Measurements from ENCODE around the gene AJUBA.

AJUBA gene

DNA sequence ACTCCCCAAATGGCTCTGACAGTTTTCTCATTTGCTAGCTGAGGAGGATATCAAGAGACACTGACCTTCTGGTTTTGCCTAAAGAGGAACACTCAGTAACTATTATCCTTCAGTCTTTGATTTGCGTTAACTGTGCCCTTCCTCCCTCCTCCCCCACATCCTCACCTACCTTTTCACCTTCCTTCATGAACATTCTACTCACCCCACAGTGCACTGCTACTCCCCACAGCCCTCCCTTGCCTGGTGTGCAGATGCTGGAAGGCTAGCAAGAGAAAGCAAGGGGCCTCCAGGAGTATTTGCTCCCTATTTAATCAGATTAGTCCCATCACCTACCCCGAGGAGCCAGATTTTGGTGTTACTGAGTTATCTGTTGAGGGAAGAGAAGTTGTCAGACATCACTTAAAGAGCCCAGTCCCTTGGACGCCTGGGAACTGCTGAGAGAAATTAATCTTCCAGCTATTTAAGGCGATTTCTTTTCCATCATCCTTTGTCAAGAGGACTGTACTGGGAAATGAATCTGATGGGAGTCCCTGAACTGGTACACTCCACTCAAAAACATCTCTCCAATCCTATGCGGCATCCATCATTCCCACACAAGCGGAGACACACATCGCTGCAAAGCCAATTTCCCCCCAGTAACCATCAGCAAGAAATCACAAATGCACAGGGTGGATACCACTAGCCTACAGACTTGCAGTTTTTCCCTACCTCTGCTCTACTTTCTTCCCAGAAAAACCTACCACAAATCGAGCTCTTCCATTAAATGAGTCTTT is 40.9 kb upstream of the AJUBA start:
- POLR2A ChIA-PET, result interaction anchor here (1.1 to 7.0 kb wide), 4 partner anchors 14 to 66 kb away, joined by 3 to 36 read pairs (median 6); partner anchors contain the start of gene HAUS4
- DNase-seq (ENCODE audit: extremely low spot score), result no peak
- CTCF ChIA-PET, result interaction anchor here (0.6 to 1.2 kb wide), 2 partner anchors 26 to 28 kb away, joined by 3 to 4 read pairs; no protein-coding TSS in a partner anchor
- TF ChIP-seq BHLHE40 (IDR thresholded peaks at IDR 0.05; ENCODE audit: borderline replicate concordance), result no peak
- no peak for TF ChIP-seq FOXA1 (IDR thresholded peaks at IDR 0.05)
- TF ChIP-seq FOXK2 (IDR thresholded peaks at IDR 0.05), result no peak
- no peak for TF ChIP-seq ELF4 (IDR thresholded peaks at IDR 0.05)
- TF ChIP-seq FOXM1 (IDR thresholded peaks at IDR 0.05; ENCODE audit: borderline replicate concordance), result no peak
- no peak for TF ChIP-seq TARDBP (IDR thresholded peaks at IDR 0.05)
- no peak for TF ChIP-seq ARNT (IDR thresholded peaks at IDR 0.05)
- TF ChIP-seq ZNF384 (IDR thresholded peaks at IDR 0.05), result no peak

DNA sequence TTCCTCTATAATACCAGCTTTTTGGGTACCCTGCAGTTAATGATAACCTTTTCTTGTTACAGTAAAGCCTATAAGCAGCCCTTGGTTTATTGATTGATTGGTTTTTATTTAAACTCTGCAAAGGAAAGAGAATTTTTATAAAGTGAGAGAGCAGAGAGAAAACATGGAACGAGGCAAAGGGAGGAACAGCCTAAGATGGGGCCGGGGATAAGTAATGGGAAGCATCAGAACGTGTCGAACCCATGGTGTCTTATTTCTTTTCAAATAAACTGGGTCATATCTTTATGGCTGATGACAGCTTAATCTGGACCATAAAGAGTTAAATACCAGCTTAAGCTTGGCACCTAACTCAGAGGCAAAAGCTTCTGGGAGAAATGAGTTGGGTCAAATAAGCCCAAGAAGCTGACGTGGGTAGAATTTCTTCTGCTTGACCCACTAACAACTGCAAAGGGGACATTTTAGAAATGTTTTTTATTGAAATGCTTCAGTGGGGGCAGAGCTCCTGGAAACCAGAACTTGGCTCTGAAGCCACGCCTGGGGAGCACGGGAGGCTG is 39.6 kb upstream of the AJUBA start:
- CTCF ChIA-PET, result interaction anchor here (1.2 to 1.5 kb wide), 3 partner anchors 24 to 37 kb away, joined by 3 to 4 read pairs (median 4); no protein-coding TSS in a partner anchor

DNA sequence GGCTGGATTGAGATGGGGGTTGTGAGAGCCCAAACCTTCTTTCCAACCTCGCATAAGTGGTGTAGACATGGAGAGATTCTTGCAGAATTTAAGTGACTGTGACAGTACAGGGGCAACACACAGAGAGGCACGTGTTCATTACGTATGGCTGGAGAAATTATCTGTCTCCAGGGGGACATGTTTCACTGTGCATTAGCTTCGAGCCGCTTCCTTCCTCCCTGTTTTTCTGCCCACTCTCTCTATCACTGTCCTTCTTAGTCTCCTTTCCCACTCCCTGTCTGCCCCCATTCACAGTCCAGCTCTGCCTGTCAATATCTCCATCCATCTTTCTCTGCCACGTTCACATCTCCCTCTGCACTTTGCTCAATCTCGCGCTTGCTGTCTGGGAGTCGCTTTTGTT is 39.1 kb upstream of the AJUBA start:
- POLR2A ChIA-PET, result interaction anchor here (0.8 to 7.0 kb wide), 3 partner anchors 15 to 49 kb away, joined by 3 to 36 read pairs (median 3); no protein-coding TSS in a partner anchor

More for the DNA sequence above, 39.6 kb upstream of the AJUBA start:
- no peak for DNase-seq (ENCODE audit: extremely low spot score)
- POLR2A ChIA-PET, result interaction anchor here (0.8 to 7.0 kb wide), 4 partner anchors 13 to 48 kb away, joined by 3 to 36 read pairs (median 3); no protein-coding TSS in a partner anchor
- TF ChIP-seq ZNF384 (IDR thresholded peaks at IDR 0.05) (no peak), CTBP1 (IDR thresholded peaks at IDR 0.05; ENCODE audit: borderline replicate concordance) (no peak), FOXM1 (IDR thresholded peaks at IDR 0.05; ENCODE audit: borderline replicate concordance) (no peak), TARDBP (IDR thresholded peaks at IDR 0.05) (no peak)

DNA sequence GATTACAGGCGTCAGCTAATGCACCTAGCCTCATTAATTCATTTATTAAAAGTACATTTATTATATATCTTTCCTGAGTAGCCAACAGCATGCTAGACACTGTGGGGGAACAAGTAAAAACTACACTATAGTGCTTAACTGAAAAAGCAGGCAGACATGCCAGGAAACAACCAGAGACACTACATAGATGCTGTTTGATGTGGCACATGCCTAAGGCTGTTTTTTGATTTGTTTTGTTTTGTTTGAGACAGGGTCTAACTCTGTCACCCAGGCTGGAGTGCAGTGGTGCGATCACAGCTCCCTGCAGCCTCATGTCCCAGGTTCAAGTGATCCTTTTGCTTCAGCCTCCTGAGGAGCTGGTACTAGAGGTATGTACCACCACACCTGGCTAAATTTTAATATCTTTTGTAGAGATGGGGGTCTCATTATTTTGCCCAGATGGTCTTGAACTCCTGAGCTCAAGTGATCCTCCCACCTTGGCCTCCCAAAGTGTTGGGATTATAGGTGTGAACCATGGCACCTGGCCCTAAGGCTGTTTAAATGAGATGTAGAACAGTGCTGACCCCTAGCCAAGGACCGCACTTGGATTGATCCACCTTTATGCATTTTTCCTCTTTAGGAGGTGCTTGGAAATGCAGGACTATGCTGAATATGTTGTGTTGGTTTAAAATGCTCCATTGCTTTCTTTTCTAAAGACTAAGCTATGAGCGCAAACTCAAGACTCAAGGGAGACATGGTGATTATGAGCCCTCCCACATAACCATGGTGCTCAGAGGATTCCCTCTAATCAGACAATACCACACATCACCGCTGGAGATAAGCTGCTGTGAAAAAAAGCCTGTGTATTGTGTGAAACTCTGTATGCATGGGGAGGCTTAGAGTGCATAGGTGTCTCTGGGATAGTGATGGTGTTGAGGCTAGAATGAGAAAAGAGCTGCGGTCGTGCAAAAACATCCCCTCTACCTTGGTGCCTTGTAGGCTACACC is 38.1 kb upstream of the AJUBA start:
- DNase-seq (ENCODE audit: extremely low spot score), result no peak
- ChIA-PET POLR2A (interaction anchor here (7.0 kb wide), 1 partner anchor 14 kb away, joined by 36 read pairs; no protein-coding TSS in a partner anchor), CTCF (interaction anchor here (0.7 to 1.0 kb wide), 2 partner anchors 33 to 34 kb away, joined by 4 to 5 read pairs; no protein-coding TSS in a partner anchor)
- TF ChIP-seq ARNT (IDR thresholded peaks at IDR 0.05), result no peak
- TF ChIP-seq ZNF384 (IDR thresholded peaks at IDR 0.05), result no peak
- TF ChIP-seq TARDBP (IDR thresholded peaks at IDR 0.05), result no peak
- TF ChIP-seq CTBP1 (IDR thresholded peaks at IDR 0.05; ENCODE audit: borderline replicate concordance), result no peak
- no peak for TF ChIP-seq HDGF (IDR thresholded peaks at IDR 0.05; ENCODE audit: borderline replicate concordance)

More for the DNA sequence above, 39.1 kb upstream of the AJUBA start:
- DNase-seq (ENCODE audit: extremely low spot score), result no peak
- CTCF ChIA-PET, result interaction anchor here (0.6 to 1.5 kb wide), 3 partner anchors 23 to 173 kb away, joined by 3 to 4 read pairs (median 4); no protein-coding TSS in a partner anchor
- TF ChIP-seq HDGF (IDR thresholded peaks at IDR 0.05; ENCODE audit: borderline replicate concordance) (no peak), L3MBTL2 (conservative IDR thresholded peaks at IDR 0.05) (no peak), FOXK2 (IDR thresholded peaks at IDR 0.05) (no peak), NFRKB (IDR thresholded peaks at IDR 0.05) (no peak), FOXM1 (IDR thresholded peaks at IDR 0.05; ENCODE audit: borderline replicate concordance) (no peak), SP1 (IDR thresholded peaks at IDR 0.05) (no peak)
- TF ChIP-seq, protein P1, sequence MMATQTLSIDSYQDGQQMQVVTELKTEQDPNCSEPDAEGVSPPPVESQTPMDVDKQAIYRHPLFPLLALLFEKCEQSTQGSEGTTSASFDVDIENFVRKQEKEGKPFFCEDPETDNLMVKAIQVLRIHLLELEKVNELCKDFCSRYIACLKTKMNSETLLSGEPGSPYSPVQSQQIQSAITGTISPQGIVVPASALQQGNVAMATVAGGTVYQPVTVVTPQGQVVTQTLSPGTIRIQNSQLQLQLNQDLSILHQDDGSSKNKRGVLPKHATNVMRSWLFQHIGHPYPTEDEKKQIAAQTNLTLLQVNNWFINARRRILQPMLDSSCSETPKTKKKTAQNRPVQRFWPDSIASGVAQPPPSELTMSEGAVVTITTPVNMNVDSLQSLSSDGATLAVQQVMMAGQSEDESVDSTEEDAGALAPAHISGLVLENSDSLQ (IDR thresholded peaks at IDR 0.05), result no peak

DNA sequence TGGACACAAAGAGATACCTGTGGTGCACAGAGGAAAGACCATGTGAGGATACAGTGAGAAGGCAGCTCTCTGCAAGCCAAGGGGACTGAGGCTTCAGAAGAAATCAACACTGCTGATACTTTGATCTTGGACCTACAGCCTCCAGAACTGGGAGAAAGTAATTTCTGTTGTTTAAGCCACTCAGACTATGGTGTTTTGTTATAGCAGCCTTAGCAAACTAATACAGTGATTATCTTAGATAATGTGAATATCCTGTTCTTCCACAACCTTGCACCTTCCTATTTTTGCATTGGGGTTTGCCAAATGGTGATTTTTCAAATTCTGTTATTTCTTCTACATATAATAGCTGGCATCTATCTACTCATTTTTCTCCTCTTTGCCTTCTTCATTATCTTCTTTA is 35.8 kb upstream of the AJUBA start:
- no peak for TF ChIP-seq FOXA1 (IDR thresholded peaks at IDR 0.05)
- no peak for TF ChIP-seq SUZ12 (IDR thresholded peaks at IDR 0.05)
- no peak for TF ChIP-seq LEF1 (IDR thresholded peaks at IDR 0.05; ENCODE audit: borderline replicate concordance)
- TF ChIP-seq ARNT (IDR thresholded peaks at IDR 0.05), result no peak
- no peak for TF ChIP-seq FOXM1 (IDR thresholded peaks at IDR 0.05; ENCODE audit: borderline replicate concordance)
- TF ChIP-seq HDGF (IDR thresholded peaks at IDR 0.05; ENCODE audit: borderline replicate concordance), result no peak
- no peak for TF ChIP-seq CTBP1 (IDR thresholded peaks at IDR 0.05; ENCODE audit: borderline replicate concordance)
- TF ChIP-seq NFRKB (IDR thresholded peaks at IDR 0.05), result no peak
- no peak for TF ChIP-seq BHLHE40 (IDR thresholded peaks at IDR 0.05; ENCODE audit: borderline replicate concordance)
- TF ChIP-seq L3MBTL2 (conservative IDR thresholded peaks at IDR 0.05), result no peak
- no peak for TF ChIP-seq ELF4 (IDR thresholded peaks at IDR 0.05)
- no peak for TF ChIP-seq TARDBP (IDR thresholded peaks at IDR 0.05)
- TF ChIP-seq SP1 (IDR thresholded peaks at IDR 0.05), result no peak
- no peak for TF ChIP-seq FOXK2 (IDR thresholded peaks at IDR 0.05)
- TF ChIP-seq, protein P1 (IDR thresholded peaks at IDR 0.05), result no peak
- no peak for TF ChIP-seq ZNF384 (IDR thresholded peaks at IDR 0.05)
- no peak for DNase-seq (ENCODE audit: extremely low spot score)
- ChIA-PET CTCF (interaction anchor here (0.9 to 2.9 kb wide), 4 partner anchors 11 to 51 kb away, joined by 3 to 10 read pairs (median 6); no protein-coding TSS in a partner anchor), POLR2A (interaction anchor here (2.5 kb wide), 1 partner anchor 11 kb away, joined by 21 read pairs; no protein-coding TSS in a partner anchor)

All from HEK293T (cell line).